ENCODE results near the gene FUNDC1. TPM values are rescaled to one million over a fixed set of nuclear protein-coding genes. Genes with fewer than 3 reads are reported as not detected.
A peak's percentile ranks its signal among the peaks of the same experiment; 100 is the strongest.

FUNDC1 gene
- total and polyA plus RNA-seq, 4 donors = 3.1 to 6.2 (median 4.7) TPM

DNA sequence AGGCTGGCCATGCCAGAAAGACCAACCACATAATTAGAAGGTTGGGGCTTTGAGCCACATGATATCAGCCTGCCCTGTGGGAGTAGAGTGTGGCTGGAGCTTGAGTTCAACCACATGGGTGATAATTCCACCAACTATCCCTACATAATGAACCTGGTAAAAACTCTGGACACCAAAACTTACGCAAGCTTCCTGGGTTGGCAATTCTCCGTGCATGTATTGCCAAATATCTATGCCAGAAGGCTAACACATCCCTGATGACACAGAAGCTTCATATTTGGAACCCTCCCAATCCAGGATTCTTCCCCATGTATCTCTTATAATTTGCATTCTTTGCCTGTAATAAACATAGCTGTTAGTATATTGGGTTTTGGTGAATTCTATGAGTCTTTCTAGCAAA is 68.2 kb downstream of the FUNDC1 start:
- Histone ChIP-seq H3K9ac (ENCODE audit: low read depth in 1 of 2, low read length in 2 of 2) (no peak overlapping the region), H3K36me3 (ENCODE audit: control insufficient read depth in 4 of 4, insufficient read depth in 3 of 4, low read depth in 1 of 4, low read length in 3 of 4) (no peaks in the 10 kb centered on the region), H3K9me3 (ENCODE audit: control insufficient read depth in 4 of 4, low read length in 3 of 4) (no peaks in the 10 kb centered on the region), H3K4me3 (ENCODE audit: low read depth in 1 of 3, low read length in 3 of 3) (no peak overlapping the region), H3K27me3 (ENCODE audit: control insufficient read depth in 4 of 4, insufficient read depth in 4 of 4, low read length in 3 of 4) (no peaks in the 10 kb centered on the region), H3K27ac (ENCODE audit: low read depth in 1 of 2, low read length in 2 of 2) (no peak overlapping the region), H3K4me1 (ENCODE audit: control insufficient read depth in 4 of 4, insufficient read depth in 4 of 4, low read length in 3 of 4) (no peaks in the 10 kb centered on the region)
- DNase-seq (ENCODE audit: low spot score) = no peak
- WGBS = 35% methylated on average over 2 of the region's 2 CpGs
- no peak for TF ChIP-seq ATF3 (IDR thresholded peaks at IDR 0.05)
- TF ChIP-seq JUND (IDR thresholded peaks at IDR 0.05) = no peak
- TF ChIP-seq RAD21 (IDR thresholded peaks at IDR 0.05) = peak in 1 of 2 donors; percentile 7
- peak; percentile 9 to 19 for TF ChIP-seq HNF4A (conservative IDR thresholded peaks at IDR 0.05)
- TF ChIP-seq FOXA1 (IDR thresholded peaks at IDR 0.05) = no peak
- TF ChIP-seq RXRA (IDR thresholded peaks at IDR 0.05) = peak in 1 of 2 donors; percentile 22
- TF ChIP-seq, protein P1, sequence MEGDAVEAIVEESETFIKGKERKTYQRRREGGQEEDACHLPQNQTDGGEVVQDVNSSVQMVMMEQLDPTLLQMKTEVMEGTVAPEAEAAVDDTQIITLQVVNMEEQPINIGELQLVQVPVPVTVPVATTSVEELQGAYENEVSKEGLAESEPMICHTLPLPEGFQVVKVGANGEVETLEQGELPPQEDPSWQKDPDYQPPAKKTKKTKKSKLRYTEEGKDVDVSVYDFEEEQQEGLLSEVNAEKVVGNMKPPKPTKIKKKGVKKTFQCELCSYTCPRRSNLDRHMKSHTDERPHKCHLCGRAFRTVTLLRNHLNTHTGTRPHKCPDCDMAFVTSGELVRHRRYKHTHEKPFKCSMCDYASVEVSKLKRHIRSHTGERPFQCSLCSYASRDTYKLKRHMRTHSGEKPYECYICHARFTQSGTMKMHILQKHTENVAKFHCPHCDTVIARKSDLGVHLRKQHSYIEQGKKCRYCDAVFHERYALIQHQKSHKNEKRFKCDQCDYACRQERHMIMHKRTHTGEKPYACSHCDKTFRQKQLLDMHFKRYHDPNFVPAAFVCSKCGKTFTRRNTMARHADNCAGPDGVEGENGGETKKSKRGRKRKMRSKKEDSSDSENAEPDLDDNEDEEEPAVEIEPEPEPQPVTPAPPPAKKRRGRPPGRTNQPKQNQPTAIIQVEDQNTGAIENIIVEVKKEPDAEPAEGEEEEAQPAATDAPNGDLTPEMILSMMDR (IDR thresholded peaks at IDR 0.05; ENCODE audit: low read depth, low read length, missing input control) = no peak
- no peak for TF ChIP-seq SP1 (IDR thresholded peaks at IDR 0.05)
- TF ChIP-seq NR2F2 (IDR thresholded peaks at IDR 0.05) = no peak
- TF ChIP-seq, protein P2, sequence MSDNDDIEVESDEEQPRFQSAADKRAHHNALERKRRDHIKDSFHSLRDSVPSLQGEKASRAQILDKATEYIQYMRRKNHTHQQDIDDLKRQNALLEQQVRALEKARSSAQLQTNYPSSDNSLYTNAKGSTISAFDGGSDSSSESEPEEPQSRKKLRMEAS (IDR thresholded peaks at IDR 0.05) = no peak
- TF ChIP-seq EGR1 (IDR thresholded peaks at IDR 0.05; ENCODE audit: low read depth in 2 of 2) = no peak
- no peak for TF ChIP-seq HNF4G (IDR thresholded peaks at IDR 0.05)
- no peak for TF ChIP-seq REST (IDR thresholded peaks at IDR 0.05)
- TF ChIP-seq FOXA2 (IDR thresholded peaks at IDR 0.05) = no peak
- TF ChIP-seq GABPA (IDR thresholded peaks at IDR 0.05 in 1 of 2, conservative IDR thresholded peaks at IDR 0.05 in 1 of 2) = no peak

Other genes with a start within 250 kb of the FUNDC1 start
- under 1 TPM; 0.08 to 0.56 TPM for gene EFHC2, start 199.2 kb downstream of the FUNDC1 start, total RNA-seq
- not detected for gene EFHC2, start 199.2 kb downstream of the FUNDC1 start, polyA plus RNA-seq

All from liver (tissue), 9 donors.